Upper lobe of left lung (tissue), 4 donors: ENCODE data around the gene SIDT2.

Source experiments
- EP300 ChIP-seq, 4 donors: sonication (generic); formaldehyde crosslinking; IDR thresholded peaks; one replicate each; pipeline ENCODE4 v1.5.1; 2017; ENCODE audit warnings: antibody characterized with exemption in 4 of 4, control low read depth in 2 of 4
- POLR2A ChIP-seq, 4 donors: fragments of 450-650 bp; IDR thresholded peaks; one replicate each; pipeline ENCODE4 v1.5.1; 2016 to 2017; ENCODE audit warnings: antibody characterized with exemption in 4 of 4, mild to moderate bottlenecking in 2 of 4
- TF ChIP-seq, protein P1 (sequence below), 6 experiments: fragments of 450-650 bp in 4 of 6; fragments of 200-600 bp in 2 of 6; sonication (generic) in 2 of 6; IDR thresholded peaks; one replicate each; pipeline ENCODE4 v1.5.1; 2016 to 2019; ENCODE audit warnings: antibody characterized with exemption in 6 of 6

DNA sequence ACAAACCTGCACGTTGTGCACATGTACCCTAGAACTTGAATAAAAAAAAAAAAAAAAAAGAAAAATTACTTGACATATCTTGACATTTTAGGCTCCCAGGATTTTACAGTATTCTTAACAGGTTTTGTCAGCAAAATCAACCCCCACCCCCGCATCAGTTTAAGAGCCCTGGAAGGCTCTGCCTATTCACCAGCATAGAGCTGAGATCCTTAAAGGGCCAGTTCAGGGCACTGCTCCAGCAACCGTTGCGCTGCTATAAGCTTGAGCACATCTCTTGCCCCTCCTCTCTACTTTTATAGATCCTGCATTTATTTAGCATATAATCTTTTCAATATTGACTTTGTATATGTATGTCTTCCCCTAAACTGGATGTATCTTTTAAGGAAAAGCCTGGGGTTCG lies 35.2 kb upstream of the SIDT2 start:
- TF ChIP-seq, protein P1, sequence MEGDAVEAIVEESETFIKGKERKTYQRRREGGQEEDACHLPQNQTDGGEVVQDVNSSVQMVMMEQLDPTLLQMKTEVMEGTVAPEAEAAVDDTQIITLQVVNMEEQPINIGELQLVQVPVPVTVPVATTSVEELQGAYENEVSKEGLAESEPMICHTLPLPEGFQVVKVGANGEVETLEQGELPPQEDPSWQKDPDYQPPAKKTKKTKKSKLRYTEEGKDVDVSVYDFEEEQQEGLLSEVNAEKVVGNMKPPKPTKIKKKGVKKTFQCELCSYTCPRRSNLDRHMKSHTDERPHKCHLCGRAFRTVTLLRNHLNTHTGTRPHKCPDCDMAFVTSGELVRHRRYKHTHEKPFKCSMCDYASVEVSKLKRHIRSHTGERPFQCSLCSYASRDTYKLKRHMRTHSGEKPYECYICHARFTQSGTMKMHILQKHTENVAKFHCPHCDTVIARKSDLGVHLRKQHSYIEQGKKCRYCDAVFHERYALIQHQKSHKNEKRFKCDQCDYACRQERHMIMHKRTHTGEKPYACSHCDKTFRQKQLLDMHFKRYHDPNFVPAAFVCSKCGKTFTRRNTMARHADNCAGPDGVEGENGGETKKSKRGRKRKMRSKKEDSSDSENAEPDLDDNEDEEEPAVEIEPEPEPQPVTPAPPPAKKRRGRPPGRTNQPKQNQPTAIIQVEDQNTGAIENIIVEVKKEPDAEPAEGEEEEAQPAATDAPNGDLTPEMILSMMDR (IDR thresholded peaks at IDR 0.05), result no peak
- TF ChIP-seq EP300 (IDR thresholded peaks at IDR 0.05) (no peak), POLR2A (IDR thresholded peaks at IDR 0.05) (no peak)
